Stomach (tissue), 4 donors: ENCODE results near the gene NVL.

ENCODE experiments used
- CTCF ChIP-seq, 7 experiments: fragments of 450-650 bp in 4 of 7; fragments of 200-600 bp in 3 of 7; sonication (generic) in 3 of 7; IDR thresholded peaks; one replicate each; pipeline ENCODE4 v1.5.1; 2016 to 2019; ENCODE audit warnings: antibody characterized with exemption in 7 of 7, control low read depth in 2 of 7, mild to moderate bottlenecking in 1 of 7
- EP300 ChIP-seq: sonication (generic); formaldehyde crosslinking; IDR thresholded peaks from one replicate; pipeline ENCODE4 v1.6.1; 2017; ENCODE audit warnings: antibody characterized with exemption
- POLR2A ChIP-seq, 4 donors: fragments of 450-650 bp; IDR thresholded peaks; one replicate each; pipeline ENCODE4 v1.6.1; 2016; ENCODE audit warnings: antibody characterized with exemption in 4 of 4, control low read depth in 2 of 4, mild to moderate bottlenecking in 1 of 4, moderate library complexity in 1 of 4

GRCh38 chr1:224273641-224274040, 56.3 kb downstream of the NVL start:
- TF ChIP-seq CTCF (IDR thresholded peaks at IDR 0.05) (no peak), EP300 (no peak), POLR2A (IDR thresholded peaks at IDR 0.05) (no peak)
